ENCODE results near the gene SUSD3.
"Not testable (repeated sequence)": the region's sequence is repeated elsewhere in the genome, so short reads cannot be mapped to it uniquely, and the experiment has no call there.

Gene SUSD3

DNA sequence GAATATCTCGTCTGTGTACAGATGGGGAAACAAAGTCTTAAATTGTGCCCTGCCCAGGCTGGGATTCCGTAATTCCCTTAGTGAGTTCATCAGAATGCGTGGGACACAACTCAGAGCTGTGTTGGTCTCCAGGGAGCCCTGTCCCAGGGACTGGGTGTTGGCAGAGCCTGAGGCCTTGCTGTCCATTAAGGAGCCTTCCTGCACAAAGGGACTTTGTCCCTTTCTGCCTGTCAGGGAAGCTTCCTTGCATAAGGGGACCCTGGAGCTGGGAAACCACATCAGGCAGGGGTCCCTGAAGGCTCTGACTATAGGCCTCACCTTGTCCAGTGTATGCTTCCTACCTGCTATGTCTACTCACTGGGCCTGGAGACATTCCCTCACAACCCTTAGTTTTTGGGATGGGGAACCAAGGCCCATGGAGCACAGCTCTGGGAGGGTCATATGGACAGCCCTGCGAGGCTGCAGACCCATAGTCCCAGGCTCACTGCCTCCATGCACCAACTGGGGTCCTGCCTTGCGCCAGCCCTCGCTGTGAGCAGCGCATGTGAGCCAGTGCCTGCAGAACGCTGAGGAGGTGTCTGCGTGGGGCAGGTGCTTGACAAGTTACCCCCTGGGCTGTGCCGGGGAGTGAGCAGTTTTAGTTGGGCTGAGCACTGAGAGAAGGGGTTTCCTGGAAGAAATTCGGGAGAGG, 39.2 kb downstream of the SUSD3 start:
- peak overlapping the region; percentile 82 for H3K4me3 ChIP-seq (ENCODE audit: low read length)
- H3K4me2 ChIP-seq (ENCODE audit: low read length) = peak overlapping the region; percentile 93
- H3K27me3 ChIP-seq (ENCODE audit: control insufficient read depth, insufficient read depth, low read length) = no peaks in the 10 kb centered on the region
- H3K4me1 ChIP-seq (ENCODE audit: control insufficient read depth, insufficient read depth, low read length) = peaks cover 29% of the 10 kb centered on the region
- H3K9me3 ChIP-seq (replicated peaks; ENCODE audit: low read length) = no peaks in the 10 kb centered on the region
- H3K9ac ChIP-seq (ENCODE audit: low read depth, low read length) = peak overlapping the region; percentile 88
- peaks cover 5% of the 10 kb centered on the region for H3K36me3 ChIP-seq (ENCODE audit: insufficient read depth, low read length)

DNA sequence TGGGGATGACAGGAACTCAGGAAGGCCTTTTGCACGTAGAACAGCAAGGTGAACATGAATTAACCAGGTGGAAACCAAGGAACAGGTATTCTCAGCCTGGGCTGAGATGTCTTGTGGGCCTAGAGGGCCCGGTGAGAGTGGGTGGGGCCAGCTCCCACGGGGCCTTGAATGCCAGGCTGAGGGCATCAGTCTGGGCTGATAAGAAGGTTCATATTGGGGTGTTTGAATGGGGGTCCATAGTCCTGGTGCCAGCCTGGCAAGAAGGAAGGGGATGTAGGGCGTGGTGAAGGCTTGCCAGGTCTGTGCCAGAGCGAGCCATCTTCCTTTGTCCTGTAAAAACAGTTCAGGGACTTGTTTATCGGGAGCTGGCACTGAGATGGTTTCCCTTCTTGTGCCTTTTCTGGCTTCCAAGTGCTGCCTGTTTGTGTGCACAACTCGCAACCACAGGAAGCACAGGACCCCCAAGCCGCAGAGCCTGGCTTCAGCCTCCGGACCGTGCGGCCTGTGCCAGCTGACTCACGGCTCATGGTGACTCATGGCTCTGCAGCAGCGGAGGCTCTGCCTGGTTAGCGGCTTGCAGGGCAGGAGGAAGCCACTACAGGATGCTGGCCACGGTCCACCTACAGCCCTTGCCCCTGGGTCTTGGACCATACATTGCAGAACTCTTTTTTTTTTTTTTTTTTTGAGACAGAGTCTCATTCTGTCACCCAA, 39.9 kb downstream of the SUSD3 start:
- H3K4me1 ChIP-seq (ENCODE audit: control insufficient read depth, insufficient read depth, low read length) = peaks cover 29% of the 10 kb centered on the region
- H3K27me3 ChIP-seq (ENCODE audit: control insufficient read depth, insufficient read depth, low read length) = no peaks in the 10 kb centered on the region
- H3K4me2 ChIP-seq (ENCODE audit: low read length) = peak overlapping the region; percentile 93
- H3K36me3 ChIP-seq (ENCODE audit: insufficient read depth, low read length) = peaks cover 5% of the 10 kb centered on the region
- H3K9me3 ChIP-seq (replicated peaks; ENCODE audit: low read length) = no peaks in the 10 kb centered on the region
- H3K9ac ChIP-seq (ENCODE audit: low read depth, low read length) = peak overlapping the region; percentile 88
- H3K4me3 ChIP-seq (ENCODE audit: low read length) = peak overlapping the region; percentile 82

GRCh38 chr9:93099551-93100275, 41.2 kb downstream of the SUSD3 start:
- Histone ChIP-seq H3K4me2 (ENCODE audit: low read length) (peak overlapping the region; percentile 52), H3K36me3 (ENCODE audit: insufficient read depth, low read length) (peaks cover 5% of the 10 kb centered on the region), H3K4me1 (ENCODE audit: control insufficient read depth, insufficient read depth, low read length) (peaks cover 29% of the 10 kb centered on the region), H3K27me3 (ENCODE audit: control insufficient read depth, insufficient read depth, low read length) (no peaks in the 10 kb centered on the region), H3K9ac (ENCODE audit: low read depth, low read length) (no peak overlapping the region), H3K4me3 (ENCODE audit: low read length) (no peak overlapping the region), H3K9me3 (replicated peaks; ENCODE audit: low read length) (no peaks in the 10 kb centered on the region)

DNA sequence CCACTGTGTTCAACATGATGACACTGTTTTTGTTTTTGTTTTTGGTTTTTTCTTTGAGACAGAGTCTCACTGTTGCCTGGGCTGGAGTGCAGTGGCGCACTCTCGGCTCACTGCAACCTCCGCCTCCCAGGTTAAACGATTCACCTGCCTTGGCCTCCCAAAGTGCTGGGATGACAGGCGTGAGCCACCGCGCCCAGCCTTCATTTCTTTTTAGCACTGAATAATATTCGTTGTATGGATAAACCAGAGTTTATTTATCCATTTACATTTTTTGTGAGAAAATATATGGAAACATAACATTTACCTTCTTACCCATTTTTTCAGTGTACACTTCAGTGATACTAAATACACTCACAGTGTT, 41.8 kb downstream of the SUSD3 start:
- H3K9ac ChIP-seq (ENCODE audit: low read depth, low read length) = no peak overlapping the region
- no peaks in the 10 kb centered on the region for H3K9me3 ChIP-seq (replicated peaks; ENCODE audit: low read length)
- no peak overlapping the region for H3K4me2 ChIP-seq (ENCODE audit: low read length)
- peaks cover 24% of the 10 kb centered on the region for H3K4me1 ChIP-seq (ENCODE audit: control insufficient read depth, insufficient read depth, low read length)
- no peak overlapping the region for H3K4me3 ChIP-seq (ENCODE audit: low read length)
- H3K27me3 ChIP-seq (ENCODE audit: control insufficient read depth, insufficient read depth, low read length) = no peaks in the 10 kb centered on the region
- peaks cover 5% of the 10 kb centered on the region for H3K36me3 ChIP-seq (ENCODE audit: insufficient read depth, low read length)

DNA sequence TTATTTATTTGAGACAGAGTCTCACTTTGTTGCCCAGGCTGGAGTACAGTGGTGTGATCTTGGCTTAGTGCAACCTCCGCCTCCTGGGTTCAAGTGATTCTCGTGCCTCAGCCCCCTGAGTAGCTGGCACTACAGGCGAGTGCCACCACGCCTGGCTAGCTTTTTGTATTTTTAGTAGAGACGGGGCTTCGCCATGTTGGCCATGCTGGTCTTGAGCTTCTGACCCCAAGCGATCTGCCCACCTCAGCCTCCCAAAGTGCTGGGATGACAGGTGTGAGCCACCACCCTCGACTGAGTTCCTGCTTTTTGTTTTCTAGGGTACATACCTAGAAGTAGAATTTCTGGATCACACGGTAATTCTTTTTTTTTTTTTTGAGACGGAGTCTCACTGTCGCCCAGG, 42.6 kb downstream of the SUSD3 start:
- H3K36me3 ChIP-seq (ENCODE audit: insufficient read depth, low read length); H3K9me3 ChIP-seq (replicated peaks; ENCODE audit: low read length); H3K9ac ChIP-seq (ENCODE audit: low read depth, low read length); H3K27me3 ChIP-seq (ENCODE audit: control insufficient read depth, insufficient read depth, low read length); H3K4me2 ChIP-seq (ENCODE audit: low read length); H3K4me3 ChIP-seq (ENCODE audit: low read length): not testable (repeated sequence)
- peaks cover 24% of the 10 kb centered on the region for H3K4me1 ChIP-seq (ENCODE audit: control insufficient read depth, insufficient read depth, low read length)

GRCh38 chr9:93105620-93106019, 47.1 kb downstream of the SUSD3 start:
- H3K9me3 ChIP-seq (replicated peaks; ENCODE audit: low read length) = no peaks in the 10 kb centered on the region
- H3K4me2 ChIP-seq (ENCODE audit: low read length) = no peak overlapping the region
- H3K4me3 ChIP-seq (ENCODE audit: low read length) = no peak overlapping the region
- no peak overlapping the region for H3K9ac ChIP-seq (ENCODE audit: low read depth, low read length)
- H3K36me3 ChIP-seq (ENCODE audit: insufficient read depth, low read length) = peaks cover 23% of the 10 kb centered on the region
- H3K27me3 ChIP-seq (ENCODE audit: control insufficient read depth, insufficient read depth, low read length) = no peaks in the 10 kb centered on the region
- H3K4me1 ChIP-seq (ENCODE audit: control insufficient read depth, insufficient read depth, low read length) = no peaks in the 10 kb centered on the region

GRCh38 chr9:93107151-93107824, 48.8 kb downstream of the SUSD3 start:
- Histone ChIP-seq H3K9ac (ENCODE audit: low read depth, low read length) (no peak overlapping the region), H3K4me3 (ENCODE audit: low read length) (no peak overlapping the region), H3K27me3 (ENCODE audit: control insufficient read depth, insufficient read depth, low read length) (no peaks in the 10 kb centered on the region), H3K4me1 (ENCODE audit: control insufficient read depth, insufficient read depth, low read length) (no peaks in the 10 kb centered on the region), H3K4me2 (ENCODE audit: low read length) (no peak overlapping the region), H3K36me3 (ENCODE audit: insufficient read depth, low read length) (peaks cover 31% of the 10 kb centered on the region), H3K9me3 (replicated peaks; ENCODE audit: low read length) (no peaks in the 10 kb centered on the region)

DNA sequence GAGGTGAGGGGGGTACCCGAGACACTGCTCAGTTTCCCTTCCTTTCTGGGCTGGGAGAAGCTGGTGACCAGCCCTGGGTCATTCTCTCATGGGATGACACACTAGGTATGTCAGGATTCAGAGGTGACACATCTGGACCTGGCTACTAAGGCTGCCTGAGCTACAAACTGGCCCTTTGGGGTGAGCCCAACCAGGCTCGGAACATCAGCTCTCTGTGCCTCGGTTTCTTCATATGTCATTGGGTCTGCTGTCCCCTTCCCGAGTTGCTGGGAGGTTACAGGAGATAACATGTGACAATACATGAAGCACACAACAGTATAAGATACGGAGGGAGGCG, 49.3 kb downstream of the SUSD3 start:
- no peaks in the 10 kb centered on the region for H3K4me1 ChIP-seq (ENCODE audit: control insufficient read depth, insufficient read depth, low read length)
- H3K4me3 ChIP-seq (ENCODE audit: low read length) = no peak overlapping the region
- no peak overlapping the region for H3K4me2 ChIP-seq (ENCODE audit: low read length)
- no peak overlapping the region for H3K9ac ChIP-seq (ENCODE audit: low read depth, low read length)
- no peaks in the 10 kb centered on the region for H3K27me3 ChIP-seq (ENCODE audit: control insufficient read depth, insufficient read depth, low read length)
- H3K36me3 ChIP-seq (ENCODE audit: insufficient read depth, low read length) = peaks cover 35% of the 10 kb centered on the region
- H3K9me3 ChIP-seq (replicated peaks; ENCODE audit: low read length) = no peaks in the 10 kb centered on the region

DNA sequence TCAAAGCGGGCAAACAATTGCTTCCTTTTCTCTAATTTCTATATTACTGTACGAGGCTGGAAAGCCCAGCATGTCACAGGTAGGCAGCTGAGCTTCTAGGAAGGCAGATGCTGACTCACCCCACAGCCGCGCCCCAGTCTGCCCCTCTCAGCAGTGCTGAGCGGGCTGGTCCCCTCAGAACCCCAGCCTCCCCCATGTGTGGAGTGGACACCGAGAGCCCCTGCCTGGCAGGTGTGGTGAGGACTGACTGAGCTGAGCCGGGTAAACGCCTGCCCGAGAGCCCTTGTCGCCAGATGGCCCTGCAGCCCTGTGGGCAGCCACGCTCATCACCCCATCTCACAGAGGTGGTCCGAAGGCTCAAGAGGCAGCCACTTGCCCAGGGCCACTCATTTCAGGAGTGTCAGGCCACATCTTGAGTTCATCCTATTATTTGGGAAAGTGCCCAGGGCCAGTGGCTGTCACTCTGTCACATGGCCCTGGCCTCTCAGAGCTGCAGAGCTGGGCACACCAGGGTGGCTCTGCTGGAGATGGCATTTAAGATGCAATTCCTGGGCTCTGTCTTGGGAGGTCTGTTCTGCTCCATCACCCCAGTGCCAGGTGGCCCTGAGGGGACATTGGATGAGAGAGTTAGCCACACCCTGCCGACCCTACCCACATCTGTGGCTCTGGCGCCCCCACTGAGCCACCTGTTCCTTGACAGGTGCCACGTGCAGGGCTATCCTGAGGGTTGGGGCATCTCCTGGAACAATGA, 50.0 kb downstream of the SUSD3 start:
- Histone ChIP-seq H3K4me3 (ENCODE audit: low read length) (no peak overlapping the region), H3K36me3 (ENCODE audit: insufficient read depth, low read length) (peaks cover 42% of the 10 kb centered on the region), H3K9me3 (replicated peaks; ENCODE audit: low read length) (no peaks in the 10 kb centered on the region), H3K27me3 (ENCODE audit: control insufficient read depth, insufficient read depth, low read length) (no peaks in the 10 kb centered on the region), H3K4me1 (ENCODE audit: control insufficient read depth, insufficient read depth, low read length) (no peaks in the 10 kb centered on the region), H3K9ac (ENCODE audit: low read depth, low read length) (no peak overlapping the region), H3K4me2 (ENCODE audit: low read length) (no peak overlapping the region)

- Histone ChIP-seq H3K36me3 (ENCODE audit: insufficient read depth, low read length) (peaks cover 47% of the 10 kb centered on the region), H3K27me3 (ENCODE audit: control insufficient read depth, insufficient read depth, low read length) (no peaks in the 10 kb centered on the region), H3K9ac (ENCODE audit: low read depth, low read length) (no peak overlapping the region)
These were observed 51.9 kb downstream of the SUSD3 start for GRCh38 chr9:93110311-93110855.

DNA sequence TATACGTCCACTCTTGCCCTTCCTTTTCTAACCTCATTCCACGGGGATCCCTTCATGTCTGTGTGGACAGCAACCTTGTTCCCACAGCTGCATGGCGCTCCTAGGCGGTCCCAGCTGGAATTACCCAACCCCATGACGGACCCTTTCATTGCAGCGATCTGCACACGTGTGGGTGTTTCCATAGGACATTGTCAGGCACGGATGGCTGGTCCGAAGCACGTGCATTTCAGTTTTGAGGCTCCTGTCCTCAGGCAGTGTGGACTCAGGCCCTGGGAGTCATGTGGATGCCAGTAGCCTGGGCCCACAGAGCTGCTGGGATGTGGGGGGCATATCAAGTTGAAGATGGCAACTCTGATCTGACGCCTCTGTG, 52.5 kb downstream of the SUSD3 start:
- Histone ChIP-seq H3K36me3 (ENCODE audit: insufficient read depth, low read length) (peaks cover 47% of the 10 kb centered on the region), H3K4me1 (ENCODE audit: control insufficient read depth, insufficient read depth, low read length) (peaks cover under 1% of the 10 kb centered on the region), H3K4me3 (ENCODE audit: low read length) (no peak overlapping the region), H3K27me3 (ENCODE audit: control insufficient read depth, insufficient read depth, low read length) (no peaks in the 10 kb centered on the region), H3K9me3 (replicated peaks; ENCODE audit: low read length) (no peaks in the 10 kb centered on the region), H3K4me2 (ENCODE audit: low read length) (no peak overlapping the region), H3K9ac (ENCODE audit: low read depth, low read length) (no peak overlapping the region)

More at GRCh38 chr9:93110311-93110855, 51.9 kb downstream of the SUSD3 start:
- no peaks in the 10 kb centered on the region for H3K9me3 ChIP-seq (replicated peaks; ENCODE audit: low read length)
- H3K4me3 ChIP-seq (ENCODE audit: low read length) = no peak overlapping the region
- H3K4me2 ChIP-seq (ENCODE audit: low read length) = no peak overlapping the region
- H3K4me1 ChIP-seq (ENCODE audit: control insufficient read depth, insufficient read depth, low read length) = no peaks in the 10 kb centered on the region

Data from skeletal muscle satellite cell (primary cell).